ENCODE measurements around the gene NME9. TPM values are rescaled to one million over a fixed set of nuclear protein-coding genes. Genes with fewer than 3 reads are reported as not detected.

NME9 gene
- total RNA-seq, 2 donors from 2014 or later: 3.2 TPM; not detected in 1

- TF ChIP-seq POLR2AphosphoS5 (IDR thresholded peaks at IDR 0.05): no peak
- no peak for TF ChIP-seq POLR2A (IDR thresholded peaks at IDR 0.05)
- TF ChIP-seq, protein P1, sequence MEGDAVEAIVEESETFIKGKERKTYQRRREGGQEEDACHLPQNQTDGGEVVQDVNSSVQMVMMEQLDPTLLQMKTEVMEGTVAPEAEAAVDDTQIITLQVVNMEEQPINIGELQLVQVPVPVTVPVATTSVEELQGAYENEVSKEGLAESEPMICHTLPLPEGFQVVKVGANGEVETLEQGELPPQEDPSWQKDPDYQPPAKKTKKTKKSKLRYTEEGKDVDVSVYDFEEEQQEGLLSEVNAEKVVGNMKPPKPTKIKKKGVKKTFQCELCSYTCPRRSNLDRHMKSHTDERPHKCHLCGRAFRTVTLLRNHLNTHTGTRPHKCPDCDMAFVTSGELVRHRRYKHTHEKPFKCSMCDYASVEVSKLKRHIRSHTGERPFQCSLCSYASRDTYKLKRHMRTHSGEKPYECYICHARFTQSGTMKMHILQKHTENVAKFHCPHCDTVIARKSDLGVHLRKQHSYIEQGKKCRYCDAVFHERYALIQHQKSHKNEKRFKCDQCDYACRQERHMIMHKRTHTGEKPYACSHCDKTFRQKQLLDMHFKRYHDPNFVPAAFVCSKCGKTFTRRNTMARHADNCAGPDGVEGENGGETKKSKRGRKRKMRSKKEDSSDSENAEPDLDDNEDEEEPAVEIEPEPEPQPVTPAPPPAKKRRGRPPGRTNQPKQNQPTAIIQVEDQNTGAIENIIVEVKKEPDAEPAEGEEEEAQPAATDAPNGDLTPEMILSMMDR (IDR thresholded peaks at IDR 0.05): no peak
- intact Hi-C loops (cut with DNase I): no loop called here
- WGBS: 90% methylated on average over 2 of the region's 2 CpGs
- Histone ChIP-seq H3K4me1 (replicated peaks) (no peaks in the 10 kb centered on the region), H3K9me3 (no peaks in the 10 kb centered on the region), H3K27ac (no peak overlapping the region), H3K36me3 (no peaks in the 10 kb centered on the region), H3K4me3 (no peak overlapping the region), H3K27me3 (replicated peaks; ENCODE audit: insufficient read depth) (no peaks in the 10 kb centered on the region)
- DNase-seq (ENCODE audit: low spot score): no peak
Observed at GRCh38 chr3:138270245-138270644, 59.4 kb downstream of the NME9 start.

DNA sequence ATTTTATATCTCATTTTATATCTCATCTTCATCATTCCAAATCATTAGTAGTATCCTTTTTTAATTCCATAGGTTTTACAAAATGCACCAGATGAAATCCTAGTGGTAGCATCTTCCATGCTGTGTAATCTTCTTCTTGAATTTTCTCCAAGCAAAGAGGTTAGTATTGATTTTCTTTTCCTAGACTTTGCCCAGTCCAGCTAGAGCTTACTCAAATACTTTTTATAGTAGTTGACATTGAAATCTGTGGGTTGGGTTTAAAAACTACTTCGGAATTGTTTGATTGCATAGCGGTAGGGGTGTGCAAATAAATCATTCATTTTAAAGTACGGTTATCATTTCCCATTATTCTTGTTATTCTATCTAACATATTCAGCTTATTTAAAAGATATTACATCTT, 62.6 kb downstream of the NME9 start:
- DNase-seq (ENCODE audit: low spot score): no peak
- no peaks in the 10 kb centered on the region for H3K4me1 ChIP-seq (replicated peaks)
- no peaks in the 10 kb centered on the region for H3K36me3 ChIP-seq
- H3K9me3 ChIP-seq: no peaks in the 10 kb centered on the region
- TF ChIP-seq POLR2A (IDR thresholded peaks at IDR 0.05) (no peak), POLR2AphosphoS5 (IDR thresholded peaks at IDR 0.05) (no peak)
- TF ChIP-seq, protein P1 (IDR thresholded peaks at IDR 0.05): no peak
- H3K27ac ChIP-seq: no peak overlapping the region
- WGBS: 95% methylated on average over 3 of the region's 3 CpGs
- no peak overlapping the region for H3K4me3 ChIP-seq
- intact Hi-C loops (cut with DNase I): no loop called here
- H3K27me3 ChIP-seq (replicated peaks; ENCODE audit: insufficient read depth): no peaks in the 10 kb centered on the region

DNA sequence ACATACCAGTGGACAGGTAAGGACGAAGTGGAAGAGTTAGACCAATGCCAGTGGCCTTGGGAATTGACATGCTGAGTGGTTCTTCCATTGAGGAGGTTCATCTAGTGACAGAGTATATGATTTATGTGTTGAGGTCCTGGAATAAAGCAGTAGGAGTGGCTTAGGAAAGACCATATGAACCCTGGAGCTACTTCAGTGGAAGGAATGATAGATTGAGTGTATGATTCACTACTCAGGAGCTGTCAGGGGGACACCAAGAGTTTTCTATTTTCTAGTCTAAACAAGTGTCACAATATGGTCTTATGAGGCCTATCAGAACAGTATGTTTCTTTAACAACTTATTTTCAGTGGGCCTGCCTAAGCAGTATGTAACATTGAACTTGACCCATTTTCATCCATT, 63.9 kb downstream of the NME9 start:
- Histone ChIP-seq H3K4me1 (replicated peaks) (no peaks in the 10 kb centered on the region), H3K9me3 (no peaks in the 10 kb centered on the region), H3K27me3 (replicated peaks; ENCODE audit: insufficient read depth) (no peaks in the 10 kb centered on the region), H3K27ac (no peak overlapping the region), H3K4me3 (no peak overlapping the region), H3K36me3 (no peaks in the 10 kb centered on the region)
- no peak for DNase-seq (ENCODE audit: low spot score)
- TF ChIP-seq POLR2AphosphoS5 (IDR thresholded peaks at IDR 0.05): no peak
- TF ChIP-seq POLR2A (IDR thresholded peaks at IDR 0.05): no peak
- TF ChIP-seq, protein P1 (IDR thresholded peaks at IDR 0.05): no peak
- WGBS: 100% methylated on average over 1 of the region's 1 CpG
- intact Hi-C loops (cut with DNase I): no loop called here

GRCh38 chr3:138263104-138263503, 66.5 kb downstream of the NME9 start:
- WGBS: 47% methylated on average over 2 of the region's 2 CpGs
- Histone ChIP-seq H3K27me3 (replicated peaks; ENCODE audit: insufficient read depth) (no peaks in the 10 kb centered on the region), H3K4me1 (replicated peaks) (no peaks in the 10 kb centered on the region)

GRCh38 chr3:138260611-138261010, 69.0 kb downstream of the NME9 start:
- Histone ChIP-seq H3K27ac (no peak overlapping the region), H3K36me3 (no peaks in the 10 kb centered on the region), H3K4me3 (no peak overlapping the region), H3K9me3 (no peaks in the 10 kb centered on the region), H3K27me3 (replicated peaks; ENCODE audit: insufficient read depth) (no peaks in the 10 kb centered on the region), H3K4me1 (replicated peaks) (no peaks in the 10 kb centered on the region)
- intact Hi-C loops (cut with DNase I): no loop called here
- WGBS: 76% methylated on average over 1 of the region's 1 CpG
- TF ChIP-seq, protein P1 (IDR thresholded peaks at IDR 0.05): no peak
- TF ChIP-seq POLR2AphosphoS5 (IDR thresholded peaks at IDR 0.05): no peak
- TF ChIP-seq POLR2A (IDR thresholded peaks at IDR 0.05): no peak
- DNase-seq (ENCODE audit: low spot score): no peak

More at GRCh38 chr3:138263104-138263503, 66.5 kb downstream of the NME9 start:
- H3K4me3 ChIP-seq: no peak overlapping the region
- intact Hi-C loops (cut with DNase I): no loop called here
- TF ChIP-seq, protein P1 (IDR thresholded peaks at IDR 0.05): no peak
- TF ChIP-seq POLR2A (IDR thresholded peaks at IDR 0.05) (no peak), POLR2AphosphoS5 (IDR thresholded peaks at IDR 0.05) (no peak)
- DNase-seq (ENCODE audit: low spot score): no peak
- H3K27ac ChIP-seq: no peak overlapping the region
- H3K36me3 ChIP-seq: no peaks in the 10 kb centered on the region
- H3K9me3 ChIP-seq: no peaks in the 10 kb centered on the region
